GM19099 (cell line): ENCODE data around the gene MEIOC.

Source experiments
- POLR2A ChIP-seq: IDR thresholded peaks from 3 replicates; pipeline ENCODE4 v1.6.1; 2011; ENCODE audit warnings: low read depth; ENCODE audit not compliant: insufficient read length; ENCODE audit errors: extremely low read depth

Gene MEIOC

DNA sequence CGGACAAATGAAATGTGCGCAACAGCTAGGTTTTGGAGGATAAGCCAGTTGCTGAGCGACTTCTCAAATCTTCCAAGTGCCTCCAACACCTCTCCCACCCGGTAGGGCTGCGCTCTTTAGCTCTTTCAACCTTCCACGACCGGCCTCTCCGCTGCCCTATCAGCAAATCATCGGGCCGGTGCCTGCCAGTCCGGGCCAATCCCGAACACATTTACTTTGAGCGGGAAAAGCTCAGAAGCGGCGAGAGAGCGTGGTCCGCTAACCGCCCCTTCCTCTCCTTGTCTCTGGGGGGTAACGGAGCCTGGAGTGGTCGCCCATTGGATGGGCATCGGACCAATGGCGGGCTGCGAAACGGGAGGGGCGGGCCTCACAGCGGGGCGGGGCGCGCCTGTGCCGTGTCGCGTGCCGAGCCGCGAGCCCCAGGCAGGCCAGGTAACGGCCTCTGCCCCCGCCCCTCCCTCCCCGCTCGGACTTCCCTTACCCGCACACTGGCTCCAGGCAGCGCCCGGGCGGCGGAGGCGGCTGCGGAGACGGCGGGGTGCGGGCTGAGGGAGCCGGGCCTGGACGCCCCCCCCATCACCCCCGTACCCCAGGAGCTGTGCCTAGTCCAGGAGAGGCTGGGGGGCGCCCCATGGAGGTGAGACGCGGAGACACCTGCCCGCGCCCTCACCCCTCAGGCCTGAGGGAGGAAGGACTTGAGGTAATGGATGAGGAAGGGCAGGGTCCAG lies at the start of gene MEIOC:
MEIOC (plus strand) TSS at position 486 of the 728 bp plus-strand sequence; CDS start at position 632, 146 bp downstream.
- TF ChIP-seq POLR2A = no peak

DNA sequence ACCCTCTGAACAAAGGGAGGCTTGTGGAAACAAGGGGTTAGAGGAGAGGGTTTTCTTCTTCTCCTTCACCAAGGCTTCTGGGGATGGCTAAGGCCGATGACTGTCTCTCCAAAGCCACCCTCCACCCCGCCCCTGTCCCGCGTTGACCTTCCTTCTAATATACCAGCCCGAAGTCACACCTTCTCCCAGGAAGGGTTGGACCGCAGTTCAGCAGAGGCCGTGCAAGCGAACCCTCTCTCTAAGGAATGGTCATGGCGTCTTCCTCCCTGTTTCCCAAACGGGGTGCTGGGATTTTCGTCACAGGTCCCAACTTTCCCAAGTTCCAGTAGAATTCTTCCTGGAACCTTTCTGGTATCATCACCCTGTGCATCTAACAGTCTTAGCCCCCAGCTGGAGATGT lies 49.6 kb upstream of the MEIOC start:
- TF ChIP-seq POLR2A = no peak

DNA sequence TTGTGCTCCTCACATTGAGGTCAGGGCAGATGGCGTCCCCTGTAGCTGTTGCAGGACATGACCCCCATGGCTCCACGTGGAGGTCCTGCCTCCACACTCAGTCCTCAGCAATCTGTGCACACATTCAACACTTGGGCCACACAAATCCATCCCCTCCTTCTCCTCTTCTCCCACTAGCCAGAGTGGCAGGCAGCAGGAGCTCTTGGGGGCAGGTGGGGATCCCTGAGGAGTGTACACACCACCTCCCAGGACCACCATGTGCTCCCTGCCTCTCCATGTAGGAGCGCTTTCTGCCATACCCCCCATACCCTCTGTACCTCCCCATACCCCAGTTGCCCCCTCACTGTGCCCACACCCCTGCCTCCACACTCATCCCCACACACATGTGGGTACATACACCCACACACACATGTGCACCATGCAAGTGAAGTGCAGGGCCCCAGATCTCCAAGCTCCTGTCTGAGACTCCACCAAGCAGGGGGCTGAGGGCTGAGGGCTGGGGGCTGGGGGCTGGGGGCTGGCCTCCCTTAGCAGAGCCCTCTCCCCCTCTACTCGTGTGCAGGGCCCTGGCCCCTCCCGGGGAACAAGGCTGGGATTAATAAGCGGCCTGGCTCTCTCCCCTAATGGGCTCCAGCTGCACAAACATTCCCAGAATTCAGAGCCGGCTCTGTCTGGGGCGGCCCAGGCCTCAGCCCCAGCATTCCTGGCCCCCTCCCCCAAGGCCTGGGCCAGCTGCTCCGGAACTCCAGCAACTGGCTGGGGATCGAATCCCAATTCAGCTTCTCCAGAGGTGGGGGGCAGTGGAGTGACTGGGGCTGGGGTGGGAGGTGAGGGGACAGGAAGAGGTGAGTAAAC lies 48.2 kb upstream of the MEIOC start:
- TF ChIP-seq POLR2A = no peak

DNA sequence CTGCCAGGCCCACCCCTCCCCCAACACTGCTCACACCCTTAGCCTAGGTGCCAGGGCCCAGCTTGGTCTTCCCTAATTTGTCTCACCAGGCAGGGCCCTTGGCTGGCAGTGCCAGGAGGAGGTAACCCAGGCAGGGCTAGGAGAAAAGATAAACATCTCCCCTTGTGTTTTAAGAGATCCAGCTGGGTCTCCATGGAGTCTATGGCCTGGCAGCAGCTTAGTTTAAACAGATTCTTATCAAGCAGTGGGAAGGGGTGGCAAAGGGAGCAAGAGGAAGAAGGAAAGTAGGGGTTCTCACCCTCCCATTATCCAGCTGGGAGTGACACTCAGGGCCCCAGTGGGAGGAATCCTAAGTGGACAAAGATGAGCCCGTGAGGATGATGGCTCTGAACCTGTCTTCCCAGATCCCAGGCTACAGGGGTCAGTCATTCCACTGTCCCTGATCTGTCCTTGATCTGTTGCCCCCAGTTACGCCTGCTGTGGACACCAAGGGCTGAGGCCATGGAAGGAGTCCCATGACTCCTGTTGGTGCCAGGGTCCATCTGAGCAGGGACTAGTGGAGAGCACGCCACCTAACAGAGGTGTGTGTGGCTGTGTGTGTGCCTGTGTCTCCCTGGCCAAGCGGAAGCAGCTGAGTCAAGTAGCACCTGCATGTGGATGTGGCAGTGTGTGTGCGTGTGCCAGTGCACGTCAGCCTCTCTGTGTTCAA lies 47.4 kb upstream of the MEIOC start:
- no peak for TF ChIP-seq POLR2A

GRCh38 chr17:44610331-44610730 lies 45.9 kb upstream of the MEIOC start:
- TF ChIP-seq POLR2A = no peak

DNA sequence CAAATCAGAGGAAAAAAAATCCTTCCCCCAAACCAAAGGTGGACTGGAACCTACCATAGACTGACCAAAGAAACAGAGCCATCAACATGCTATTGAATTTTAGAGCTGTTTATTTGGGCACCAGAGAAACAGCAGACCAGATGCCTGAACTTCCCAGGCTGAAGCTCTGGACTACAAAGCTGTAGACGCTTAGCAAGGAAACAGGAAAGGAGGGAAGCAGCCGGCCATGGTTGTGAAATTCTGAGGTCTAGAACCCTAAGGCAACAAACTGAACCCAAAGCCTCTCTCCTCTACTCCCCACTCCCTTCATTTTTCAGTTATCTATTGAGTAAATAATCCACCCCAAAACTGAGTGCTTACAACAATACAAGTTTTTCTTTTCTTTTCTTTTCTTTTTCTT lies 45.4 kb upstream of the MEIOC start:
- no peak for TF ChIP-seq POLR2A

DNA sequence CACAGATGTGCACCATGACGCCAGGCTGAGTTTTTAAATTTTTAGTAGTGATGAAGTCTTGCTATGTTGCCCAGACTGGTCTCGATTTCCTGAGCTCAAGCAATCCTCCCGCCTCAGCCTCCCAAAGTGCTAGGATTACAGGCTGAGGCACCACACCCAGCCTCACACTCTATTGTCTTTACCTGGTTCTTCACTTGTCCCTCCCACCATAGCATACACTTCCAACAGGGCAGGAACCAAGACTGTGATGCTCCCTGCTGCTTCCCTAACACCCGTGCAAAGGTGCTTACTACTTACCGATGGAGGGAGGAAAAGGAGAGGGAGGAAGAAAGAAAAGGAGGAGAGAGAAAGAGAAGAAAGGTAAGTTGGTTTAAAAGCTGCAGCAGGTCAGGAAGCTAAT lies 41.4 kb upstream of the MEIOC start:
- TF ChIP-seq POLR2A = no peak

- TF ChIP-seq POLR2A = no peak
Measured at GRCh38 chr17:44623070-44623725, 33.1 kb upstream of the MEIOC start.

DNA sequence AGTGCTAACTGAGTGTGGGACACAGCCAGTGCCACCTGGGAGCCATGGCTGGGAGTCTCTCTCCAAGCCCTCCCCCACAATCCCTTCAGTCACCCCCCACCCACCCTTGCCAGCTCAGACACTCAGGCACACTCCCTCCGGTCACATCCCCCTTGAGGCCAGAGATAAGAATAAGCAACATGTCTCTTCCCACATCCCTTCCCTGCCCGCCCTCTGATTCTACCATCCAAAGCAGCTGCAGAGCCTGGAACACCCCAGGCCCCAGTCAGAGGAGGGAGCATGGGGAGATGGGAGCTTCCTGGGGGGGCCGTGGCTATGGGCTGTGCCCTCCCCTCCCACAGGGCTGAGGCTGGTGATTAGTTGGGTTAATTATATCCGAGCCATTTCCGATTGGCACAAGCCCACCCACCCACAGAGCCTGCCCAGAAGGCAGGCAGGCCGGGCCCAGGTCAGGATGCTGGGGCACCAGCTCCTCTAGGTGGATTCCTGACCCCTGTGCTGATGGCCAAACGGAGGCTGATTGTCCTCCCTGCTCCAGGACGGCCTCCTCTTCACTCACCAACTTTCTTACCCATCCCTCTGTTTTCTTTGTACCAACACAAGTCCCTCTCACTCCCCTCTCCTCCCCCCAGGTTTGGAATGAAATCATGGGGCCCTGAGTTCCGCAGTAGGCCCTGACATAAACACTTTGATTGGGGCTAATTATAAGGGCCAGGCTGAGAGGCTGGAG lies 28.6 kb upstream of the MEIOC start:
- no peak for TF ChIP-seq POLR2A

DNA sequence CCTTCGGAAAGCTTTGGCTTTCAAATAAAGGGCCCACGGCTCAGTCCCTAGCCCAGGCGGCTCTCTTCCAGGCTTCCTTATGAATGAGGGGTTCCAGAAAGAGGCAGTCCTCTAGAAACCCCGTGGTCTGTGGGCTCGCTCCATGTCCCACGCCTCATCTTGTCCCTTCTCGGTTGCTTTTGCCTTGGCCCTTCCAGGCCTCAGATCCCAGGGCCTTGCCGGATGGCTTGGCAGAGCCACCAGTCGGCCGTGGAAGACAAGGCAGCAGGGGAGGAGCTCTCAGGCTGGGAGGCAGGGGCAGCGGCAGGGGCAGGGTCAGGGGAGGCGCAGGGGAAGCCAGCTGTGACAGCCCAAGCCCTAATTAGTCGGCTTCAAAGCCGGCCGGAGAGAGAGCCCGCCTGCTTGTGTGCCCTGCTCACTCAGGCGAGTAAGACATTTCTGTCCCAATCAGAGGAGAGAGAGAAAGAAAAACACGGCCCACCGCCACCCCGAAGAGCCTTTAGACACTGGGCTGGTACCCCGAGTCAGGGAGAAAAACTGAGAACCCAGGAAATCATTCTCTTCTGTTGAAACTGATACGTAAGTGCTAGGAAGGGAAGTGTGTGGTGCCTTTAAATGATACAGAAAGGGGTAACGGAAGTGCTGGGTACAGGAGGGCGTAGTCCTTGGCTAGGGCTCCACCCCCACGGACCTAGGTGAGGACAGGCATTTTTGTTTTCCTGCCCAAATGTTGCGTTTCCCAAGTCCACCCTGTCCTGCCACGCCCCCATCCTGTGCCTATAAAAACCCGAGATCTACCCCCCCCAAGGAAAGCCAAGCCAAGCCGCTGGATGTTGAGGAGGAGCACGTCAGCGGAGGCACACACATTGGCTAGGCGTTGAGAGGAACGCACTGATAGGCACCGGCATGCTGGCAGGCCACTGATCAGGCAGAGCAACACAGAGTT lies 27.8 kb upstream of the MEIOC start:
- TF ChIP-seq POLR2A = no peak

DNA sequence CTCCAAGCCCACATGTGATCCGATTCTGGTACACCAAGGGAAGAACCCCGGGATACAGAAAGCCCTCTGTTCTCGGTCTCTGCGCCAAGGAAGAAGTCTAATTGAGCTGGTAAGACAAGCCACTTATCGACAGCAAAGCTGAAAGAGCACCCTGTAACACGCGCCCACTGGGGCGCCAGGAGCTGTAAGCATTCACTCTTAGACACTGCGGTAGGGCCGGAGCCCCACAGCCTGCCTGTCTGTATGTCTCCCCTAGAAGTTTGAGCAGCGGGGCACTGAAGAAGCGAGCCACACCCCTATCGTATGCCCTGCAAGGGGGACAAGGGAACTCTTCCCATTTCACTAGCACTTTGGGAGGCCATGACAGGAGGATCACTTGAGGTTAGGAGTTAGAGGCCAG lies 27.0 kb upstream of the MEIOC start:
- TF ChIP-seq POLR2A = no peak

- no peak for TF ChIP-seq POLR2A
Measured at GRCh38 chr17:44630703-44631102, 25.6 kb upstream of the MEIOC start.

- no peak for TF ChIP-seq POLR2A
Measured at GRCh38 chr17:44633998-44634397, 22.3 kb upstream of the MEIOC start.

- TF ChIP-seq POLR2A = no peak
Measured at GRCh38 chr17:44636562-44636961, 19.7 kb upstream of the MEIOC start.

DNA sequence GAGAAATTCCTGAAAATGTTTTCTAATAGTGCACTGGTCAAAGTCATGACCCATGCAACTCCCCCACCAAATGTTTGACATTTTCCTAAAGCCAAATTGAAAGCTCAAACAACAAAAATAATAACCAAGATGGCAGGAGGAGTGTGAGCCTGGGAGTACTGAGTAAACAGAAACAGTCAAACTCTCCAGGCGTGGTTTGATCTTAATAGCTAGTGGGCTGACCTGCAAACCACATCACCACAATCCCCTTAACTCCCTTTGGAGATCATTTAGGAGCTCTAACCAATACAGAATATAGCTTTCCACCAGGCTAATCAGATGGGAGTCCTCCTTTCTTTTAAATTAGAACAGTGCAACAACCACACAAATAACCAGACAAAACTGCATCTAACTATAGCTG lies 19.2 kb upstream of the MEIOC start:
- no peak for TF ChIP-seq POLR2A
